Right ventricle myocardium inferior (tissue), 1 donor: ENCODE data around the gene TASP1. TPM values are rescaled to one million over a fixed set of nuclear protein-coding genes. Genes with fewer than 3 reads are reported as not detected.
"Not testable (repeated sequence)": the region's sequence is repeated elsewhere in the genome, so short reads cannot be mapped to it uniquely, and the experiment has no call there.

Source experiments
- ATAC-seq: fragments of 200-7000 bp; cut with Tn5 transposase; one replicate; pipeline ENCODE4 v1.9.1; 2020; ENCODE audit warnings: mild to moderate bottlenecking, moderate library complexity
- DNase-seq: peaks from one replicate; pipeline ENCODE4 v3.0.0; 2021; ENCODE audit errors: missing footprints
- intact Hi-C: fragments of 100-400 bp; cut with DNase I; formaldehyde crosslinking; loops from one replicate; pipeline ENCODE4 v1.11.0; 2022
- total RNA-seq: library from RNA; stranded (reverse); fragmentation: NEBNext Ultra II Directional; extraction: Animal tissue kit (Norgen Biotek cat#: 25700); gene quantifications from one replicate; pipeline ENCODE4 v1.2.1, GENCODE V29; 2021
- donor health status: DM: no; HTN: yes; CAD: no; lungs with severe emphysema.

Gene TASP1
- total RNA-seq, 1 donor from 2014 or later: 4.3 TPM

DNA sequence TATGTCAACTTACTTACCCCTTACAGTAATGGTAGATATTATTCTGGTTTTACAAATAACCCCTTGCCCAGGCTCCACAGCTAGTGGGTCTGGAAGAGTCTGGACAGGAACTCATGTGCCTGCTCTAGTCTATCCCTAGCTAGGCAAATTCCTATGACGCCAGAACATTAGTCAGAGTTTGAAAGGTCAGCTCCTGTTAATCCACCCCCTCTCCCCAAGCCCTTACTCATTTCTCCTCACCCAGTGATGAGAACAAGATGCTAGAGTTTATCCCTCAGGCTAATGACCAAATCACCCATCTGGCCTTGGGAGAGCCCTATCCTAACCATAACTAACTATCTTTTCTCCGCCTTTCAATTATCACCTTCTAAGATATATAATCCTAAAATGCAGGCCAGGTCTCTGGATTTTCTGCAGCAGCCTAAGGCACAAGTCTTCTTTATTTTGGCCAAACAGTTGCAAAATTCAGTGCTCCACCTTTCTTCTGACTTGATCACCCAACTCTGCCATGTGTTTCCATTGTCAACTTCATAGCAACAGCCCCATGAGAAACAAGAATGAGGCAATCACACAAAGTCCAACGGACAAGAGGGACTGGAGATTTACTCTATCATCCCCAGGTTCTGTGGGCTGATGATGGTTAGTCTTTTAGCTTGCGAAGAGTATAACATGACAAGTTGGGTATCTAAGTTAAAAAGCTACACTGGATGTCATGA lies 113.3 kb downstream of the TASP1 start:
- intact Hi-C loops: no loop called here
- DNase-seq (no peak), ATAC-seq (no peak)

GRCh38 chr20:13524339-13524738 lies 114.4 kb downstream of the TASP1 start:
- intact Hi-C loops: no loop called here
- ATAC-seq (no peak), DNase-seq (no peak)

- no peak for DNase-seq
- no peak for ATAC-seq
- intact Hi-C loops: no loop called here
These were observed 120.9 kb downstream of the TASP1 start for GRCh38 chr20:13517831-13518230.

GRCh38 chr20:13515796-13516558 lies 122.8 kb downstream of the TASP1 start:
- intact Hi-C loops: no loop called here
- no peak for ATAC-seq
- DNase-seq: no peak

GRCh38 chr20:13515291-13515690 lies 123.4 kb downstream of the TASP1 start:
- intact Hi-C loops: no loop called here
- DNase-seq (no peak), ATAC-seq (no peak)

DNA sequence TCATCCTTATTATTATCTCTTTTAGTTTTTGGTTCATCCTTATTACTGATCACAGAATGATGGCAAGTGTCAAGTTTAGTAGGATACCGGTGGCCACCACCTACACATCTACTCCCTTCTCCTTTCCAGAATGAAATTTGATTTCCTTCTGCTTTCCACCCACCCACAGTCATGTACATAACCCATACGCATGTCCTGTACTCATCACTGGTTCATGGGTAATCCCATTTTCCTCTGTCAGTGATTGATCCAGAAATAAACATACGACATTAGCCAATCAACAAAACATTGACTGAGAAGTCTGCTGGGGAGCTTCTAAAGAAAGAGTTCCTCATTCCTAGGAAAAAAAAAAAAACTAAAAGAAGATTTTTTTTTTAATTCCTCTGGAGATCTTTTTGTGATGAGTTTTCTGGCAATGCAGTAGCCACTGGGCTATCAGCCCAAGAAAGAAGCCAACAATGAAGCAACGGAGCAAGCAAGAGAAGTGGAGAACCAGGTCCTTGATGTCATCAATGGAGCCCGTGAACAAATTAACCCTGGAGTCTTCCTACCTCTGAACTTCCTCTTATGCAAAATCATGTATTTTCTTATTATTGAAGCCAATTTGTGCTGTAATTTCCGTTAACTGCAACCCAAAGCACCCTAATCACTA lies 127.8 kb downstream of the TASP1 start:
- ATAC-seq (peak; percentile 42), DNase-seq (no peak)
- intact Hi-C loops: no loop called here

DNA sequence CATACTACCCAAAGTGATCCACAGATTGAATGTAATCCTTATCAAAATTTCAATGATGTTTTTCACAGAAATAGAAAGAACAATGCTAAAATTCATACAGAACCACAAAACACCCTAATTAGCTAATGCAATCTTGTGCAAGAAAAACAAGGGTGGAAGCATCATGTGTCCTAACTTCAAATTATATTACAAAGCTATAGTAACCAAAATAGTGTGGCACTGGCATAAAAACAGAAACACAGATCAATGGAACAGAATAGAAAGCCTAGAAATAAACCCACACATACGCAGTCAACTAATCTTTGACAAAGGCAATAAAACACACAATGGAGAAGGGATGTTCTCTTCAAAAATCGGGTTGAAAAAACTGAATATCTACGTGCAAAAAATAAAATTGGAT lies 131.1 kb downstream of the TASP1 start:
- intact Hi-C loops: no loop called here
- ATAC-seq (no peak), DNase-seq (no peak)

DNA sequence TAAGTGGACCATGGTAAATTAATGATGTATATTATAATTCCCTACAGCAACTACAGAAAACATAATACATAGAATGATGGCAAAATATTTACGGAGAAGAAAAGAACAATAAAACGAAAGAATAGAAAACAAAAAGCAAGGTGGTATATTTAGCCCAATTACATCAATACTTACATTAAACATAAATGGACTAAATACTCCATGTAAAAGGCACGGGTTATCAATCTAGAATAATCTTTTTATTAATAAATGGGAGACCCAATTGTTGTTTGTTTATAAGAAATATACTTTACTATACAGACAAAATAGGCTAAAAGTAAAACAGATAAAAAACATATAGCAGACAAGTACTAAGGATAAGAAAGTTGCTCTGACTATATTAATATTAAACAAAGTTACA lies 137.2 kb downstream of the TASP1 start:
- DNase-seq (no peak), ATAC-seq (no peak)
- intact Hi-C loops: no loop called here

DNA sequence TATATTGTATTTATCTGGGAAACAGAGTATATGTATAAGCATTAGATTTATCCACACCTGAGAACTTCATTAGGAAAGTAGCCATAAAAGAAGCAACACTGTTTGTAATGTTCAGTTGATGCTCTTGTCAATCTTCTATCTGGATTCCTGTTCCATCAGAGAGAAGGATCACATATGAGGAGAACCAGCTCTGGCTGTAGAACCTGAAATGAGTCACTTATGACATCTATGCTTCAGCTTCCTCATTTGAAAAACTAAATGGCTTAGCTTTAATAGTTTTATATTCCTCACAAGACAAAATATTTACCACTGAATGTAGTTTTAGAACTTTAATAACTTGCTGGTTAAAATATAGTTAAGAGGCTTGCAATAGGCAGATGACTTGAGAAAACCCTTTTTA lies 144.7 kb downstream of the TASP1 start:
- DNase-seq: no peak
- no peak for ATAC-seq
- intact Hi-C loops: loop anchor here (5.0 kb wide), 1 partner anchor 48 kb away; no protein-coding TSS in a partner anchor

DNA sequence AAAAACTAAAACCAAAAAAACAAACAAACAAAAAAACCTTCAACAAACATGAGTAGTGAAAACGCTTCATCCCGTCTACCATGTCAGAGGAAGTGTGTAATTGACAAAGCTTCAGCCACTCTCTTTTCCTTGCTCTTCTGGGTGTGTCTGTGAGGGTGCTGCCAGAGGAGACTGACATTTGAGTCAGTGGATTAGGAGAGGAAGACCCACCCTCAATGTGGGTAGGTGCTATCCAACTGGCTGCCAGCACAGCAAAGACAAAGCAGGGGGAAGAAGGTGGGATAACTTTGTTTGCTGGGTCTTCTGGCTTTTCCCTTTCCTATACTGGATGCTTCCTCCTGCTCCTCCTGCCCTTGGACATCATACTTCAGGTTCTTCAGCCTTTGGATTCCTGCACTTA lies 145.6 kb downstream of the TASP1 start:
- DNase-seq (no peak), ATAC-seq (no peak)
- intact Hi-C loops: loop anchor here (5.0 kb wide), 1 partner anchor 49 kb away; no protein-coding TSS in a partner anchor

GRCh38 chr20:13492001-13492481 lies 146.7 kb downstream of the TASP1 start:
- peak; percentile 96 for ATAC-seq
- DNase-seq: no peak
- intact Hi-C loops: loop anchor here (5.0 kb wide), 1 partner anchor 50 kb away; no protein-coding TSS in a partner anchor

DNA sequence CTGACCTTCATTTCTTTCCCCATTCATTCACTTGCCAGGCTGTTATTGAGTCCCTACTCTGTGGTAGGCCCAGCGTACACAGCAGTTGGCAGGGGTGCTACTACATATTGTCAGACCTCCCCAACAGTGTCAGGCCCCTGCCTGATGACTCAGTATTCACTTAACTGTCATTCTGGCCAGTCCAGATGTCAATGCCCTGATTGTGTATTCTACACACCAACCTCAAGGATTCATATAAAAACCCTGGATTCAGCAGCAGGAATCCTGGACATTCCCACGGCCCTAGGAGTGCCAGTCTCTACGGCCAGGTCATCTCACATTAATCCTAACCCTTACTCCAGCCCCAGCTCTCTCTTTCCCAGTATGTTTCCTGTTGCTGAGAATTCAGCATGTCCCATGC lies 151.5 kb downstream of the TASP1 start:
- DNase-seq (no peak), ATAC-seq (no peak)
- intact Hi-C loops: no loop called here

DNA sequence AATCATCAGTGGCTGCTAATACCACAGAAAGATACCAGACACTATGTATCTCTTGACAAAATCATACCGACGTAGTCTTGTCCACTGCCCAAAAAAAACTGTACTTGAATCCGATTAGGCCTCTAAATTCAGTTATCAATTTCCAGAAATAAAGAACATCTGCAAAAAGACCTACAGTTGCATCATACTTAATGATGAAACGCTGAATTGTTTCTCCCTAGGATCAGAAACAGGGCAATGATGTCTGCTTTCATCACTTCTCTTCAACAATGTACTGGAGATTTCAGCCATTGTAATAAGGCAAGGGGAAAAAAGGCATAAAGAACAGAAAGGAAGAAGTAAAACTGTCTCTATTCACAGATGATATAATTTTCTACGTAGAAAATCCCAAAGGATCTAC lies 152.0 kb downstream of the TASP1 start:
- intact Hi-C loops: no loop called here
- no peak for DNase-seq
- ATAC-seq: no peak

DNA sequence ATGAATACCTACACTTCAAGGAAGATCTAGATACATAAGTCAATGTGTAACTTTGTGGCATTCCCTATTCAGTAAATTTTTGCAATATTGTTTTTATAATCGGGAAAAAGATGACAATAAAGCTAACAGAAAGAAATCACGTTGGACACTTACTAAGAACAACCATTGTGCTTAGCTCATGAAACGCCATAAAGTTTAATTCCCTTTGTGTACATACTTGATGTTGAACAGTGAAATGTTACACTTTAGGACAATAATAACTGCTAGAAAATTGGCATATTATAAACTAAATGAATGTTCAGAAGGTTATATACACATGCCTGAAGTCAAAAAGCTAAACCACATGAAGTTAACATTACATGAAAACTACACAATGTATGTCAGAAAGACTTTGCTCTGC lies 153.2 kb downstream of the TASP1 start:
- intact Hi-C loops: no loop called here
- DNase-seq (no peak), ATAC-seq (no peak)

DNA sequence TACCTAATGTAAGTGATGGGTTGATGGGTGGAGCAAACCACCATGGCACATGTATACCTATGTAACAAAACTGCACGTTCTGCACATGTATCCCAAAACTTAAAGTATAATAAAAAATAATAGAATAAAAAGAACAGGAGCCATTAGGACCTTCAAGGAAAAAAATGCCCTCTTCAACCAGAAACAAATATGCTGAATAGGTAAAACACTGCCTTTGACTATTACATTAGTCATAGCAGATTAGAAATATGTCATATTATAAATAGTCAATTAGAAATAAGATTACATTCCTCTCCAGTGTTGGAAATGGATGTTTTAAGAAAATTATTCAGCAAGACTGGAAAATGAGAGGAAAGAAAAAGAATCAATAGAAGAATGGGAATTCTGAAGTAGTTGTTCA lies 153.7 kb downstream of the TASP1 start:
- intact Hi-C loops, DNase-seq, ATAC-seq: not testable (repeated sequence)

DNA sequence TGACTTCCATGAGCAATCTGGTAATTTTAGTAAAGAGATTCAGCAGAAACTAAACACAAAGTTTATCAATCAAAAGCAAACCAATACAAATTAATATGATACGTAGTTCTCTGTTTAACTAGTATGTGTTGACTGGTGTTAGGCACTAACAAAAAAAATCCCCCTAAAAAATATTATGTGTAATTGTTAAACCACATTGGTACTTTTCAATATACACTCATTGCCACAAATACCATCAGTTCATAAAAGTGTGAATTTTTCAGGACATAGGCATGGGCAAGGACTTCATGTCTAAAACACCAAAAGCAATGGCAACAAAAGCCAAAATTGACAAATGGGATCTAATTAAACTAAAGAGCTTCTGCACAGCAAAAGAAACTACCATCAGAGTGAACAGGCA lies 155.3 kb downstream of the TASP1 start:
- intact Hi-C loops, DNase-seq, ATAC-seq: not testable (repeated sequence)

- intact Hi-C loops: no loop called here
- DNase-seq (no peak), ATAC-seq (no peak)
These were observed 160.4 kb downstream of the TASP1 start for GRCh38 chr20:13478366-13478765.

GRCh38 chr20:13474467-13474866 lies 164.3 kb downstream of the TASP1 start:
- intact Hi-C loops: no loop called here
- ATAC-seq: no peak
- DNase-seq: no peak

DNA sequence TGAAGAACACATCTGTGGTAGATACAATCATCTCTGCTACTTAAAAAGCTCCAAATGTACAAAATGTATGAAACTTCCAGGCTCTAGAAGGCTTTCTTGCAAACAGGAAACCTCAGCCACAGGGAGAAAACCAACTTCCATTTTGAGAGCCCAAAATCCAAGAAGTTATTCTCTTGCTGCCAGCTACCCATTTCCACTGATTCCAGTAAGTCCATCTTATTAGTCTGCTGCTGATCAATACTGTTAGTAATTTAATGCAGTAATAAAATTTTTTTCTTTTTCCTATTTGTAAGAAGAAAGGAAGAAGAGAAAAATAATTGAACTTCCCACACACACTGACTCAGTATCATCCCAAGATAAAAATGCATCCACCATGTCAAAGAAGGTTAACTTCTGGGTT lies 169.5 kb downstream of the TASP1 start:
- DNase-seq: no peak
- intact Hi-C loops: no loop called here
- no peak for ATAC-seq

GRCh38 chr20:13468166-13468565 lies 170.6 kb downstream of the TASP1 start:
- DNase-seq (no peak), ATAC-seq (no peak)
- intact Hi-C loops: no loop called here
